ENCODE results near the gene CNTD1. TPM values are rescaled to one million over a fixed set of nuclear protein-coding genes. Genes with fewer than 3 reads are reported as not detected.

Gene CNTD1
- total RNA-seq, 2 donors from 2014 or later: 0.61 TPM; not detected in 1

GRCh38 chr17:42832934-42833766 is 34.5 kb downstream of the CNTD1 start, which contains the start of gene PSME3:
Gene PSME3, plus strand, starts transcription at chr17:42833397. Its CDS starts 235 bp downstream, at chr17:42833632.
- Histone ChIP-seq H3K9me3 (no peaks in the 10 kb centered on the region), H3K4me1 (peaks cover 7% of the 10 kb centered on the region), H3K27me3 (no peaks in the 10 kb centered on the region), H3K27ac (peak within 1 kb of the TSS; percentile 74), H3K4me3 (peak within 1 kb of the TSS; percentile 97), H3K36me3 (no peaks in the 10 kb centered on the region), H3K9ac (ENCODE audit: low read depth in 2 of 2, low read length in 2 of 2) (peak within 1 kb of the TSS; percentile 93 to 96)
- TF ChIP-seq CTCF (IDR thresholded peaks at IDR 0.05): no peak
- intact Hi-C loops (cut with DNase I): loop anchor here (5.0 kb wide), 2 partner anchors 111 to 164 kb away; partner anchors contain the start of gene RPL27
- DNase-seq: peak; percentile 95

GRCh38 chr17:42833767-42834422 is 35.2 kb downstream of the CNTD1 start:
- peak overlapping the region; percentile 93 to 96 for H3K9ac ChIP-seq (ENCODE audit: low read depth in 2 of 2, low read length in 2 of 2)

GRCh38 chr17:42835732-42836131 is 37.1 kb downstream of the CNTD1 start:
- H3K9me3 ChIP-seq: no peaks in the 10 kb centered on the region
- intact Hi-C loops (cut with DNase I): no loop called here
- no peak overlapping the region for H3K27ac ChIP-seq
- H3K9ac ChIP-seq (ENCODE audit: low read depth in 2 of 2, low read length in 2 of 2): no peak overlapping the region
- peaks cover 7% of the 10 kb centered on the region for H3K4me1 ChIP-seq
- H3K27me3 ChIP-seq: no peaks in the 10 kb centered on the region
- H3K4me3 ChIP-seq: no peak overlapping the region
- DNase-seq: no peak
- peaks cover 6% of the 10 kb centered on the region for H3K36me3 ChIP-seq
- TF ChIP-seq CTCF (IDR thresholded peaks at IDR 0.05): no peak

More at GRCh38 chr17:42833767-42834422, 35.2 kb downstream of the CNTD1 start:
- Histone ChIP-seq H3K4me1 (peaks cover 7% of the 10 kb centered on the region), H3K27me3 (no peaks in the 10 kb centered on the region), H3K36me3 (peaks cover 2% of the 10 kb centered on the region), H3K27ac (peak overlapping the region; percentile 74), H3K4me3 (peak overlapping the region; percentile 97), H3K9me3 (no peaks in the 10 kb centered on the region)
- intact Hi-C loops (cut with DNase I): loop anchor here (5.0 kb wide), 2 partner anchors 112 to 163 kb away; partner anchors contain the start of gene RPL27
- no peak for DNase-seq
- TF ChIP-seq CTCF (IDR thresholded peaks at IDR 0.05): no peak

GRCh38 chr17:42841975-42842685 is 43.5 kb downstream of the CNTD1 start:
- H3K36me3 ChIP-seq: peaks cover 16% of the 10 kb centered on the region

More at GRCh38 chr17:42841975-42842685, 43.5 kb downstream of the CNTD1 start:
- Histone ChIP-seq H3K4me1 (no peaks in the 10 kb centered on the region), H3K9ac (ENCODE audit: low read depth in 2 of 2, low read length in 2 of 2) (no peak overlapping the region), H3K27ac (no peak overlapping the region), H3K9me3 (no peaks in the 10 kb centered on the region), H3K4me3 (no peak overlapping the region), H3K27me3 (no peaks in the 10 kb centered on the region)
- no peak for TF ChIP-seq CTCF (IDR thresholded peaks at IDR 0.05)
- intact Hi-C loops (cut with DNase I): loop anchor here (2.0 kb wide), 2 partner anchors 87 to 95 kb away; no protein-coding TSS in a partner anchor
- no peak for DNase-seq
